ENCODE data around the gene ZNF12.
"Not testable (repeated sequence)": the region's sequence is repeated elsewhere in the genome, so short reads cannot be mapped to it uniquely, and the experiment has no call there.

The ZNF12 gene

DNA sequence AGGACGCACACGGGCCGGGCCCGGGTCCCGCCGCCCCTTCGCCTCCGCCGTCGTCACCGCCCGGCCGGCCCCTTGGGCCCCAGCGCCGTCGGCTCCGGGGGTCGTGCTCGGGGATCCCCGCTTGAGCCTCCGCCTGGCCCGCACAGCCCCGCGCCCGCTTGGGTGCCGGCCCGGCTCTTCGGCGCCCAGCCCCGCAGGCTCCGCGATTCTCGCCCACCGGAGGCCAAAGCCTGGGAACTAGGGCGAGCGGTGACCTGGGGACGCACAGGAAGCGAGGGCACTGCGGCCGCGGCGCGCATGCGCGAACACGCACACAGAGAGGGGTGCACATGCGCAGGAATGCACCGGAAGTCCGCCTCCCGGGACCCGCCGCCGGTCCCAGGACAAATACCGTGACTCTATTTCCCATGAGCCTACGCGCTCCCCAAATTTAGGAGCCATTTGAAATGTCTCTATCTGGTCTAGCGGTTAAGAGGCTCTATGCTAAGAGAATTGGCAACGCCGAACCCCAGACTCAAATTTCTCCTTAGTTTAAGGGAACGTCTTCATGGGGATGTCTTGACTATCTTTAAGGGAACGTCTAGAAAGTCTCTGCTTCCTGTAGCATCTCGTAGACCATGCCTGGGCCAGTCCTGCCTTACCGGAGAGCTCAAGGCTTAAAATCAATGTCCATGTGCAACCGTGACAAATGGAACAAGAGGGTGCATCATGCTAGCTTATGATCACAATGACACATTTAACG, at the start of gene ZNF12:
Gene ZNF12, minus strand, starts transcription at position 282 of the 742 bp plus-strand sequence. CDS start 1,774 bp downstream, outside the sequence.
- DNase-seq = peak; percentile 92

DNA sequence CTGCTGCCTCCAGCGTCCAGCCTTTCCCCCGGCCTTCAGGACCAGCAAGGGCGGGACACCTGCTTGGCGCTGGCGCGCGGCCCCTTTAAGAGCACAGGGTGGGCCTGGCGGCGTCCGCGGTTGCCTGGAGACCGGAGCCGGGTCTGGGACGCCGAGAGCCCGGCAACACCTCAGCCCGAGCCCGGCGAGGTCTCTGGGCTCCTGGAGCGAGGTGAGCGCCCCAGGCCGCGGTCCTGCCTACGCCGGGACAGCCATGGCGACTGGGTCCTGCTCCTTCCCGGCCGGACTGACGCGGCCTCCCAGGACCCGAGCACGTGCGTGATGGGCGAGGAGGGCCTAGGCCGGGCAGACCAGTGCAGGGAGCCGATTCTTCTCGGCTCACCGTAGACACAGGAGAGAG, 47.2 kb upstream of the ZNF12 start, which contains the start of gene RSPH10B2:
Gene RSPH10B2, plus strand, starts transcription at position 140 of the 400 bp plus-strand sequence. CDS start 3,575 bp downstream, outside the sequence.
- DNase-seq = not testable (repeated sequence)

DNA sequence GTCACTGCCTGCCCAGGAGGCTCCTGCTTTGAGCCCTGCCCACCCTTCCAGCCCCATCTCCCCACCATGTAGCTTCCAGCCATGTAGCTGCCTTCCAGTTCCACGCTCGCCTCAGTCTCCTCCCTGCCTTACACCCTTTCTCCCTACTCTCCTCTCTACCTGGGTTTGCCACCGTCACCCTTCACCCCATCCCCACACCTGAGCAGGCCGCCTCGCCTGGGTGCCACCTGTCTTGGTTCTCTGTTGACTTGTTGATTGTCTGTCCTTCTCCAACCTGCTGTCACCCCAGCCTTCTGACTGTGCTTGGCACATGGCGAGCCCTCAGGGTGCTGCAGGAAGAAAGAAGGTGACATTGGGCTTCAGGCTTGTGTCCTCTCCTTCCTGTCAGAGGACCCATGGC, 43.4 kb upstream of the ZNF12 start:
- DNase-seq = not testable (repeated sequence)

DNA sequence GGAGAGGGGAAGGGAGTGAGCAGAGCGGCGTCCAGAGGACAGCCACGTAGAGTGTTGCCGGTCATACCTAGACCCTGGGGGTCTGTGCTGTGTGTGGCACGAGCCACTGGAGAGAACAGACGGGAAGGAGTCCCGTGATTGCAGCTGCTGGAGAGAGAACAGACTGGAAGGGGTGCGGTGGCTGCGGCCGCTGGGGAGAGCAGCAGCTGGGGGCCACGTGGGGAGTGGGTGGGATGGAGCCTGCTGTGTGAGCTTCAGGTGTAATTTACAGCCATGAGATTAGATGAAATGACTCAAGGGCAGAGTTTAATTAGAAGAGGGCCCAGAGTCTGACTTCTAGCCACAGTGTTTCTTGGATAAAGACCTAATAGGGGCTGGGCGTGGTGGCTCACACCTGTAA, 42.6 kb upstream of the ZNF12 start:
- not testable (repeated sequence) for DNase-seq

DNA sequence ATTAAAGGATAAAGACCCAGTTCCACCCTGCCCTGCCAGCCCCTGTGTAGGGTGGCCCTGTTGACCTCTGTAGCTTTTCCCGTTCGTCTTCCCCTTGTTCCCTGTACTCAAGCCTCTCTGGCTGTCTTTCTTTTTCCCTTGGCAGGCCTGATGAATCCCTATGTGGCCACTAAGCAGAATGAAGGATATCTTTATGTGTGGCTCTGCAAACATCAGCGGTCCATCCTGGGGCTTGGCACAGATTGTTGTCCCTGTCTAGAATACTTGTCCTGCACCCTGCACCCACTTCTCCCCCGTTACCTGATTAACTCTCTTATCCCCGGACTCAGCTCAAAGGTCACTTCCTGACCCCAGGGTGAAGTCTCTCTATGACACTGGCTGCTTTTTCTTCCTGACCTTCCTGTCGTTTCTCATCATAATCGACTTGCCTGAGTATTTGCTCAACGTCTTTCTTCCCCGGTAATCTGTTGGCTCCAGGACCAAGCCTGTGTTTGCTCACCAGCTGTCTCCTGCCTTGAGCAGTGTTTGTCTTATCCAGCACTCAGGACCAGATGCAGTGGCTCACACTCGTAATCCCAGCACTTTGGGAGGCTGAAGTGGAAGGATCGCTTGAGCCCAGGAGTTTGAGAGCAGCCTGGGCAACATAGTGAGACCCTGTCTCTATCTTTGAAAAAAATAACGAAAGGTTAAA, 37.8 kb upstream of the ZNF12 start:
- DNase-seq = not testable (repeated sequence)

DNA sequence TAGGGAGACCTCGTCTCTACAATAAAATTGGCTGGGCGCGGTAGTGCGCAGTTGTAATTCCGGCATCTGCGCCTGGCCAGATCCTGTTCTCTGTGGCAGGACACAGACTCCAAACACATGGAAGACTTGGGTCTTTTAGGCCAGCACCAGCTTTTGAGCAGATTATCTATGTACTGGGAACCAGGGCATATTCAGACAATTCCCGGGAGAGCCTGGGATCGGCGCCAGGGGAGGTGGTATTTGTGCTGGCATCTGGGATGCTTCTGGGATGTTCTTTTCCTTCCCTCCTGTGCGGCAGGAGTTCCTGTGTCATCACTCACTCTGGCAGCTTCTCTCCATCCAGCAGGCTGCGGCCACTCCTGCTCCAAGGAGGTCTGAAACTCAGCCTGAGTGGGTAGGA, 31.7 kb upstream of the ZNF12 start:
- not testable (repeated sequence) for DNase-seq

DNA sequence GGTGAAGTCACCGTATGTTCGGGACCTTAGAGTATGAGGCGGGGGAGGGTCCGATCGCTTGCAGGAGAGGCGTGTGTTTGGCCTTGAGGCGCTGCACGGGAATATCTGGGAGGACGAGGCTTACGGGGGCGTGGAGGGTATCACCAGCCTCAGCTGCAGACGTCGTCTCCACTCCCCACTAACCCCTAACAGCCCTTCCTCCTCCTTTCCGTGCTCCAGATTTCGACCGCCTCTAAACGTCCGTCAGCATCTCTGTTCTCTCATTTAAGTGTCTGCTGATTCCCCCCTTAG, 23.5 kb upstream of the ZNF12 start:
- no peak for DNase-seq

DNA sequence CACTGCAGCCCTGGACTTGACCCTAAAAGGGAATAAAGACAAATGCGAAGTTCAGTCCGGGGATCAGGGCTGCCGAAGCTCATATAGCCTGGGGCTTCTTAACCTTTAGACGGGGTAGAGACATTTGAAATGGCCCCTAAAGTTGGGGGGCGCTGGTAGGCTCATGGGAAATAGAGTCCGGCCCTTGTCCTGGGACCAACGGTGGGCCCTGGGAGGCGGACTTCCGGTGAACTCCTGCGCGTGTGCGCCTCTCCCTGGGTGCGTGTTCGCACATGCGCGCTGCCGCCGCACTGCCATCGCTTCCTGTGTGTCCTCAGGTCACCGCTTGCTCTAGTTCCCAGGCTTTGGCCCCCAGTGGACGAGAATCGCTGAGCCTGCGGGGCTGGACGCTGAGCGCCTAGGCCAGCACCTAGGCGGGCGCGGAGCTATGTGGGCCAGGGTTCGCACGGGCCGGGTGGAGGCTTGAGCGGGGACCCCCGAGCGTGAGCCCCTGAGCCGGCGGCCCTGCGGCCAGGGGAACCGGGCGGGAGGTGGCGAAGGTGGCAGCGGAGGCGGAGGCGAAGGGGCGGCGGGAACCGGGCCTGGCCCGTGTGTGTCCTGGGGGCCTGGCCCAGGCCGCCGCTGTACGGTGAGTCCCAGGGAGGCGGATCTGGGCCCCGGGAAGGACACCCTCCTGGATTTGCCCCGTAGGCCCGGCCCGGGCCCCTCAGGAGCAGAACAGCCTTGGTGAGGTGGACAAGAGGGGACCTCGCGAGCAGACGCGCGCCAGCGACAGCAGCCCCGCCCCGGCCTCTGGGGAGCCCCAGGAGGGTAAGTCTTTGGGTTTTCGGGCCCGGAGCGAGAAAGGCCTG, 23.0 kb upstream of the ZNF12 start:
- peak; percentile 98 for DNase-seq

DNA sequence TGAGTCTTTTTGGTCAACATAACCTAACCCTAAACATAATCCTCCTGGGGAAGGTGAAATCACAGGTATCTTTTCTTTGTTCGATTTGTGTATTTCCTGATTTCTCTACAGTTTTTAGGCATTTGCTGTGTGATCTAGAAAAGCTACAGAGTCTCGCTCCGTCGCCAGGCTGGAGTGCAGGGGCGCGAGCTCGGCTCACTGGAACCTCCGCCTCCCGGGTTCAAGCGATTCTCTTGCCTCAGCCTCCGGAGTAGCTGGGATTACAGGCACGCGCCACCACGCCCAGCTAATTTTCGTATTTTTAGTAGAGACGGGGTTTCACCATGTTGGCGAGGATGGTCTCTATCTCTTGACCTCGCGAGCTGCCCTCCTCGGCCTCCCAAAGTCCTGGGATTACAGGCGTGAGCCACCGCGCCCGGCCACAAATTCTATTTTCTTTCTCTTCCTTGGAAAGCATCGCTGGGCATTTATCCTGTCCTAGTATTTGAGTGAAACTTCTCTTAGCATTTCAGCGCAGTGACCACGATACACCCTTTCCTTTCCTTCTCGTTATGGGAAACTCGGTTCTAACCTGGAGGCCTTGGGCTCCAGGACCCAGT, 22.2 kb upstream of the ZNF12 start:
- not testable (repeated sequence) for DNase-seq

DNA sequence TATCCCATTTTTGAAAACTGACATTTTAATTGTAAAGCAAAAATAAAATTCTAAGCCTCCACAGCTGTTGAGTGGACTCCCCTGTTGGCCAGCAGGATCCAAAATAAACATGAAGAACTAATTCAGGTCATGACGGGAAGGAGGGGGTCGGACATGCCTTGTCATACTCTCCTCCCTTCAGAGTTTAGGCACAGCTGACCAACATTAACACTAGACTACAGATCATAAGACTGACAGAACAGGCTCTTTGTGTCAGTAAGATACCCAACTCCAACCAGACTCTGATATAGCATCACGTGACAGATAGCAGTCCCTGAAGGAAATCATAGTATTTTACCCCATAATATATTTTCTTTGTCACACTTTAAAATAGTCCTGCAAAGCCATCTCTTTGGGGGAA, 20.9 kb upstream of the ZNF12 start:
- no peak for DNase-seq

DNA sequence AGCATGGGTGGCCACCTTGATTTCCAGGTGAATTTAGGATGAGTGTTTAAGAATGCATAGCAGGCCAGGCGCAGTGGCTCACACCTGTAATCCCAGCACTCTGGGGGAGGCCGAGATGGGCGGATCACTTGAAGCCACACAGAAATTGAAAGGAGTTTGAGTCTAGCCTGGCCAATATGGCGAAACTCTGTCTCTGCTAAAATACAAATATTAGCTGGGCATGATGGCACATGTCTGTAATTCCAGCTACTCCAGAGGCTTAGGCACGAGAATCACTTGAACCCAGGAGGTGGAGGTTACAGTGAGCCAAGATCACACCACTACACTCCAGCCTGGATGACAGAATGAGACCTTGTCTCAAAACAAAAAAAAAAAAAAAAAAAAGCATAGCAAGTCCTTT, 19.6 kb upstream of the ZNF12 start:
- DNase-seq = not testable (repeated sequence)

DNA sequence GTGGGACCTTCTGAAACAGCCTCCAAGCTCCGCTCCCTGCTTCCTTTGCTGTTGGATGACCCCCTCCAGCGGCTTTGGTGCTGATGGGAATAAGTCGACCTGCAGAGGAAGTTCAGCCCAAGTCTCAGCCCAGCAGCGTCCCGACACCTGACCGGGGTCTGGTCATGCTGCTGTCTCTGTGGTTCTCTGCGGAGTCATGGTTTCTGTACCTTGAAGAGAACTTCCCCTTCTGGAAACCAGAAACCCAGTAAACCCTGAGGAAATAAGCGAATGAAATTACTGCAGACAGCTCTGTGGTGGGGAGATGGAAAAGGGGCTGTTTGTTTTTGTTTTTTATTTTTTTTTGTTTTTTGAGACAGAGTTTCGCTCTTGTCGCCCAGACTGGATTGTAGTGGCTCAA, 18.3 kb upstream of the ZNF12 start:
- peak; percentile 82 for DNase-seq

DNA sequence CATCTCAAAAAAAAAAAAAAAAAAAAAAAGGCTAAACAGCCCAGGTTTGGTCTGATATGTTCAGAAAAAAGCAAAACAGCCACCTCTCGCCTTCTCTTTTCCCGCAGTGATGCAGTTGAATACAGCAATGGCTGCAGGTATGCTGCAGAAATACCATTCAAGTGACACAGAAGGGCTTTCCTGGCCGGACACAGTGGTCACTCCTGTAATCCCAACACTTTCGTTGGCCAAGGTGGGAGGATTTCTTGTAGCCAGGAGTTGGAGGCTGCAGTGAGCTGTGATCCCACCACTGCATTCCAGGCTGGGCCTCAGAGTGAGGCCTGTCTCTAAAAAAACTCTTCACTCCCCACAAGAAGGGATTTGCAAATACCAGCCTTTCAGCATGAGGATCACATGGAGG, 17.6 kb upstream of the ZNF12 start:
- not testable (repeated sequence) for DNase-seq

DNA sequence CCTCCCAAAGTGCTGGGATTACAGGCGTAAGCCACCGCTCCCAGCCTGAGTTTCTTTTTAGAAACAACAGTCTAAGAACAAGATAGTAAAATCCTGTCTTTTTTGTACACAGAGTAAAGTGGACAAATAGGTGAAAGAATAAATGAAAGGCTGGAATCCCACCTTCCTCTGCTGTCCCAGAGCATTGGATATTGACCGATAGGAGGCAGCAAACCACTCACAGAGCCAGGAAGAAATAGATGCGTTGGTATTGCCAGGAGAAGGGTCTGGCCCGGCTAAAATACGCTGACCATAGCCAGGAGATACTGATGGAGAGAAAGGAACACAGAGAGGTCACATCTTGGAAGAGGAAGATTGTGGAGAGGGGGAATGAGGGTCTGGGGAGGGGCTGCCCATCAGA, 11.4 kb upstream of the ZNF12 start:
- no peak for DNase-seq

DNA sequence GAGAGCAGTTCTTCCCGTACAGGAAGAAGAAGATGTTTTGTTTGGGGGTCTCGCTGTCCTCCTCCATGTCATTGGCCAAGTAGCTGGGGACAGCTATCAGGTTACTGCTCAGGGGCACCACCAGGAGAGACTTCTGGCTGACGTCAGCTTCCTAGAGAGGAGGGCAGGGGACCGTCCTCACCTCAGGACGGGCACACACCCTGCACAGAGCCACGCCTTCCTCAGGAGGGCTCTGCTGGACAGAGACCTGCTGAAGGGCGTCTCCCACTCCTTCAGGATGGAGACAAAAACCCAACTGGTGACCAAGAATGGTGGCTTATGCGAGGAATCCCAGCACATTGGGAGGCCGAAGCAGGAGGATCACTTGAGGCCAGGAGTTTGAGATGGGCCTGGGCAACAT, 9.2 kb upstream of the ZNF12 start:
- not testable (repeated sequence) for DNase-seq

DNA sequence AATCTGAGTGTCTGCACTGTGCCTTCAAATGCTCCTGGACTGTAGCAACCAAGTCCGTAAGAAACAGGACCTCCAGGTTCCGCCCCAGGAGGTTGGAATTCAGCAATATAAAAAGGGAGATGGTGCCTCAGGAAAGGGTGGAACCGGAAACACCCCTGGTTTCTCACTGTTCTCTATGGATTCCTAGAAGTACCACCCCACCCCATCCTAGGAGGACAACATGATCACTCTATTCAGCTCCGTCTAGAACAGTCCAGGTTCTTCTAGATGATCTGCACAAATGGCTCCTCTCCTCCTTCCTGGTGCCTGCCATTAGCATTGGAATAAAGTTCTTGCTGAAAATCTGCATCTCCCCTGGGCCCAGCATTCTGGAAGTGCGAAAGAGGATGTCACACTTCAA, 7.6 kb upstream of the ZNF12 start:
- DNase-seq = no peak

DNA sequence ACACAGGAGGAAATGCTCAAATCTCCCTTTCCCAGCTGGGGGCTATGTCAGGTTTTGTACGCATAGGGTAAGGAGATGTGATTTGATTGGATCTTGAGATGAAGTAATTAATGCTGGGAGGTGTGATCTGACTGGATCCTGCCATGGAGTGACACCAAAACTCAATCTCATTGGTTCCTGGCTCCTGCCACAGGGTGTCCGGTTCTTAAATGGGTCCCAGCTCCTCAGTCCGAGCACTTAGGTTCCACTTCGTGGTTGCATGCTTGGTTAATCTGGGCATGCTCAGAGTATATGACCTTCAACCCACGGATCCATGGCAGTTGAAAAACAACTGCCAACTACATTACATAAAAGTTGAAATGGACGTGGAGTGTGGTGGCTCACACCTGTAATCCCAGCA, 3.1 kb upstream of the ZNF12 start:
- DNase-seq = no peak

DNA sequence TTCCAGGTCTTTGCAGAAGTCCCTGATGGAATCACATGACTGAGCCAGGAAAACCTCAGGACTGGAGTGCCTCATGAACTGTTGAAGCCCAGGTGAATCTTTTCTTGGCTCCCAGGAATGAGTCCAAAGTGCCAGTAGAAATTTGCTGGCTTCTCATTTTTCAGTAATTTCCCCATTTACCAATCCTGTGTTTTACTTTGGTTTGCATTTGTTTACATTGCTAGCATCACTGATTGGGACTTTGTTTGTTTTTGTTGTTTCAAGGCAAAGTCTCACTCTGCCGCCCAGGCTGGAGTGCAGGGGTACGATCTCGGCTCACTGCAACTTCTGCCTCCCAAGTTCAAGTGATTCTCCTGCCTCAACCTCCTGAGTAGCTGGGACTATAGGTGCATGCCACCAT, 1.6 kb upstream of the ZNF12 start:
- DNase-seq = no peak

DNA sequence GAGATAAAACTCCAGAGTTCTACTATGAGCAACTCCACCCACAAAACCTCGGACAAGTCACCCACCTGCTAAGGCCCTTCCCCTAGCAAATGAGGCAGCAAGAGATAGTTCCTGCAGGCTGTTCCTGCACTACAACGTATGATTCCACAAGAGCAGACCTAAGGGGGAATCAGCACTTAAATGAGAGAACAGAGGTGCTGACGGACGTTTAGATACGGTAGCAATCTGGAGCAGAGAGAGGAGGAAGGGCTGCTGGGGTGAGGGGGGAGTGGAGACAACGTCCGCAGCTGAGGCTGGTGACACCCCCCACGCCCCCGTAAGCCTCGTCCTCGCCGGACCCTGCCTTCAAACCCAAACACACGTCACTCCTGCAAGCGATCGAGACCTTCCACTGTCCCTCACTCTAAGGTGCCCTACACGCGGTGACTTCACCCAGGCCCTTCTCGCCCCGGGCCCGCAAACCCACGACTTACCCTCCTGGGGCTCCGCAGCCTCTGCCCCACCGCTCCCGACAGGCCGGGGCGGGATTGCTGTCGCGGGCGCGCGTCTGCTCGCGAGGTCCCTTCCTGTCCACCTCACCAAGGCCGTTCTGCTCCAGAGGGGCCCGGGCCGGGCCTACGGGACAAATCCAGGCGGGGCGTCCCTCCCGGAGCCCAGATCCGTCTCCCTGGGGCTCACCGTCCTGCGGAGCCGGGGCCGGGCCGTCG, 635 bp downstream of the ZNF12 start:
- peak; percentile 45 for DNase-seq

DNA sequence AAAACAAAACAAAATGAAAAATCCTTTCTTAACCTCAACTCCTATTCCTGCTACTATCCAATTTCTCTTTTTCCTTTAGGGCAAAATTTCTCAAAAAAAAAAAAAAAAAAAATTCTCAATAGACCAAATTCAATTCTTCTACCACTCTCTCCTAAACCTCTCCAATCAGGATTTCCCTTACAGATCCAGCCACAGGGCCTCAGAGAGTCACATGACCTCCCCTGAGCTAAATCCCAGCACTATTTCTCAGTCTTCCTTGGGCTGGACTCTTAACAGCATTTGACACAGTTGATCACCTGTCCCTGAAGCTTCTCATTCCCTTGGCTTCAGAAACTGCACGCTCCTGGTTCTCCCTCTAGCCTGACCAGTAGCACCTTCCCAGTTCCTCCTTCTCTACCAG, 4.9 kb downstream of the ZNF12 start:
- DNase-seq = no peak

DNA sequence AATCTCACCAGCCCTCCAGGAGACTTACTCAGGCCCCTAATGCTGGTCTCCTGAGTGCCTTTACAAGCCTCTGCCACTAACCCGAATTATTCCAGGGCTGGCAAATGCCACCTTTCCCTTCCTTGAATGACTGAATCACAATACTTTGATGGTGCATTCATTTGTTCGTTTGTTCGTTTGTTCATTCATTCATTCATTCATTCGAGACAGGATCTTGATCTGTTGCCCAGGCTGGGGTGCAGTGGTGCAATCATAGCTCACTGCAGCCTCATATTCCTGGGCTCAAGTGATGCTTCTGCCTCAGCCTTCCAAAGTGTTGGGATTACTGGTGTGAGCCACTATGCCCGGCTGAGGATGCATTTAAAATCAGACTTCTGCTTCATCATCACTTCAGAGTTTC, 6.0 kb downstream of the ZNF12 start:
- DNase-seq = no peak

DNA sequence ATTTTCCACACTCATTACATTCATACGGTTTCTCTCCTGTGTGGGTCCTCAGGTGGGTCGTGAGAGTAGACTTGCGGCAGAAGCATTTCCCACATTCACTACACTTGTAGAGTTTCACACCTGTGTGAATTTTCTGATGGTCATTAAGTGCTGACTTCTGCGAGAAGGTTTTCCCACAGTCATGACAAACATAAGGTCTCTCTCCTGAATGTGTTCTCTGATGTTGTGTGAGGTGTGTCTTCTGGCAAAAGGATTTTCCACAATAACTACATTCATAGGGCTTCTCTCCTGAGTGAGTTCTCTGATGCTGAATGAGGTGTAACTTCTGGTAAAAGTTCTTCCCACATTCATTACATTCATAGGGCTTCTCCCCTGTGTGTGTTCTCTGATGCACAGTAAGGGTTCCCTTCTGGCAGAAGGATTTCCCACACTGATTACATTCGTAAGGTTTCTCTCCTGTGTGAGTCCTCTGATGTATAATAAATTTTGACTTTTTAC, 15.1 kb downstream of the ZNF12 start:
- no peak for DNase-seq

All from GF-D8 (cell line).